ENCODE results near the gene PRR16. TPM values are rescaled to one million over a fixed set of nuclear protein-coding genes. Genes with fewer than 3 reads are reported as not detected.
A peak's percentile ranks its signal among the peaks of the same experiment; 100 is the strongest.

Gene PRR16
- total RNA-seq, 1 experiment from 2014 or later, result 5.0 TPM

GRCh38 chr5:120631611-120632010 is 167.5 kb downstream of the PRR16 start:
- ChIA-PET CTCF (no interaction called here), POLR2A (ENCODE audit: unreplicated experiment) (no interaction called here)

DNA sequence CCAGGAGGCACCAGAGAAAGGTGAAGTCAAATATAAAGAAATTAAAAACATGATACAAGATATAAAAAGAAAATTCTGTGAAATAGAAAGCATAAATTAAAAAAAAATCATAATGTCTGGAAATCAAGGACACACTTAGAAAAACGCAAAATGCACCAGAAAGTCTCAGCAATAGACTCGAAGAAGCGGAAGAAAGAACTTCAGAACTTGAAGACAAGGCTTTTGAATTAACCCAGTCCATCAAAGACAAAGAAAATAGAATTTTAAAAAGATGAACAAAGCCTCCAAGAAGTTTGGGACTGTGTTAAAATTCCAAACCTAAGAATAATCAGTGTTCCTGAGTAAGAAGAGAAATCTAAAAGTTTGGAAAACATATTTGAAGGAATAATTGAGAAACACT is 168.3 kb downstream of the PRR16 start:
- Histone ChIP-seq H3K36me3 (ENCODE audit: low read depth) (no peaks in the 10 kb centered on the region), H3F3A (ENCODE audit: insufficient read depth, low read depth) (no peaks in the 10 kb centered on the region), H3K79me2 (ENCODE audit: low read depth) (no peaks in the 10 kb centered on the region), H3K27me3 (ENCODE audit: insufficient read depth, low read depth) (no peaks in the 10 kb centered on the region), H3K4me1 (replicated peaks; ENCODE audit: insufficient read depth) (no peaks in the 10 kb centered on the region), H3K27ac (no peak overlapping the region), H2AFZ (no peak overlapping the region), H3K4me2 (no peak overlapping the region), H3K4me3 (no peak overlapping the region), H3K9me2 (ENCODE audit: insufficient read depth) (no peaks in the 10 kb centered on the region), H3K9me3 (ENCODE audit: insufficient read depth, low read depth) (no peaks in the 10 kb centered on the region), H4K20me1 (ENCODE audit: insufficient read depth) (no peaks in the 10 kb centered on the region)
- TF ChIP-seq CTCF (conservative IDR thresholded peaks at IDR 0.05) (no peak), EZH2 (IDR thresholded peaks at IDR 0.05; ENCODE audit: low read depth) (no peak)
- intact Hi-C loops (cut with micrococcal nuclease; ENCODE audit: unreplicated experiment), result no loop called here
- no TSS peak for BruUV-seq (replicated peaks)
- CTCF ChIA-PET, result no interaction called here
- no peak for DNase-seq
- POLR2A ChIA-PET (ENCODE audit: unreplicated experiment), result no interaction called here

More at GRCh38 chr5:120631611-120632010, 167.5 kb downstream of the PRR16 start:
- Histone ChIP-seq H3K27ac (no peak overlapping the region), H3K4me2 (no peak overlapping the region), H2AFZ (no peak overlapping the region), H3K79me2 (ENCODE audit: low read depth) (no peaks in the 10 kb centered on the region), H3K27me3 (ENCODE audit: insufficient read depth, low read depth) (no peaks in the 10 kb centered on the region), H3K36me3 (ENCODE audit: low read depth) (no peaks in the 10 kb centered on the region), H3K4me3 (no peak overlapping the region), H3K9me2 (ENCODE audit: insufficient read depth) (no peaks in the 10 kb centered on the region), H4K20me1 (ENCODE audit: insufficient read depth) (no peaks in the 10 kb centered on the region), H3F3A (ENCODE audit: insufficient read depth, low read depth) (no peaks in the 10 kb centered on the region), H3K9me3 (ENCODE audit: insufficient read depth, low read depth) (no peaks in the 10 kb centered on the region), H3K4me1 (replicated peaks; ENCODE audit: insufficient read depth) (no peaks in the 10 kb centered on the region)
- intact Hi-C loops (cut with micrococcal nuclease; ENCODE audit: unreplicated experiment), result no loop called here
- TF ChIP-seq EZH2 (IDR thresholded peaks at IDR 0.05; ENCODE audit: low read depth), result no peak
- no peak for TF ChIP-seq CTCF (conservative IDR thresholded peaks at IDR 0.05)
- no peak for DNase-seq
- BruUV-seq (replicated peaks), result no TSS peak

GRCh38 chr5:120638449-120638848 is 174.3 kb downstream of the PRR16 start:
- no peaks in the 10 kb centered on the region for H3K9me3 ChIP-seq (ENCODE audit: insufficient read depth, low read depth)
- no peaks in the 10 kb centered on the region for H3F3A ChIP-seq (ENCODE audit: insufficient read depth, low read depth)
- no peak overlapping the region for H2AFZ ChIP-seq
- ChIA-PET POLR2A (ENCODE audit: unreplicated experiment) (no interaction called here), CTCF (no interaction called here)
- no TSS peak for BruUV-seq (replicated peaks)
- no peaks in the 10 kb centered on the region for H3K9me2 ChIP-seq (ENCODE audit: insufficient read depth)
- no peak for DNase-seq
- intact Hi-C loops (cut with micrococcal nuclease; ENCODE audit: unreplicated experiment), result no loop called here
- no peak overlapping the region for H3K4me2 ChIP-seq
- no peaks in the 10 kb centered on the region for H4K20me1 ChIP-seq (ENCODE audit: insufficient read depth)
- H3K27ac ChIP-seq, result no peak overlapping the region
- H3K36me3 ChIP-seq (ENCODE audit: low read depth), result no peaks in the 10 kb centered on the region
- H3K4me1 ChIP-seq (replicated peaks; ENCODE audit: insufficient read depth), result no peaks in the 10 kb centered on the region
- TF ChIP-seq EZH2 (IDR thresholded peaks at IDR 0.05; ENCODE audit: low read depth), result no peak
- no peaks in the 10 kb centered on the region for H3K27me3 ChIP-seq (ENCODE audit: insufficient read depth, low read depth)
- H3K79me2 ChIP-seq (ENCODE audit: low read depth), result no peaks in the 10 kb centered on the region
- H3K4me3 ChIP-seq, result no peak overlapping the region

DNA sequence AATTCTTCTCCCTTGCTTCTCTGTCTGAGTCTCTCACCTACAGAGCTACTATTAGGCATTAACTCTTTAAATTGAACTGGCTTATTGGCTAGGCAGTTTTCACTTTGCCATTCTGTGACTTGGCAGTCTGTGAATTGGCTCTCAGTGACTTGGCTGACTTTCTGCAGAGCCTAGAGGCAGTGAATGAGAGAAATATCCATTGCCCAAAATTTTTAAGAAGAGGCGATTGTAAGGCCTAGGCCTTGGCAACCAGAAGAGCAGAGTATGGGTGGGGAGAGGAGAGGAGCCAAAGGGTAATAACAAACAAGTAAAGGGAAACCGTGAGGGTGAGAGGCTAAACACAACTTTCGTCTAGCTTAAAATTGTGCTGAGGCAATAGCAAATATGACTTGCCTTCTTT is 176.7 kb downstream of the PRR16 start:
- TF ChIP-seq CTCF (conservative IDR thresholded peaks at IDR 0.05) (no peak), EZH2 (IDR thresholded peaks at IDR 0.05; ENCODE audit: low read depth) (no peak)
- Histone ChIP-seq H3K4me2 (no peak overlapping the region), H3K79me2 (ENCODE audit: low read depth) (no peaks in the 10 kb centered on the region), H3K9me2 (ENCODE audit: insufficient read depth) (no peaks in the 10 kb centered on the region), H3K4me1 (replicated peaks; ENCODE audit: insufficient read depth) (no peaks in the 10 kb centered on the region), H4K20me1 (ENCODE audit: insufficient read depth) (no peaks in the 10 kb centered on the region), H3F3A (ENCODE audit: insufficient read depth, low read depth) (no peaks in the 10 kb centered on the region), H3K27ac (no peak overlapping the region), H2AFZ (peak overlapping the region; percentile 62; the same call in 1 of the 2 replicates), H3K4me3 (no peak overlapping the region), H3K9me3 (ENCODE audit: insufficient read depth, low read depth) (no peaks in the 10 kb centered on the region), H3K36me3 (ENCODE audit: low read depth) (no peaks in the 10 kb centered on the region), H3K27me3 (ENCODE audit: insufficient read depth, low read depth) (no peaks in the 10 kb centered on the region)
- ChIA-PET POLR2A (ENCODE audit: unreplicated experiment) (no interaction called here), CTCF (no interaction called here)
- BruUV-seq (replicated peaks), result no TSS peak
- intact Hi-C loops (cut with micrococcal nuclease; ENCODE audit: unreplicated experiment), result loop anchor here (5.0 kb wide), 1 partner anchor 927 kb away; no protein-coding TSS in a partner anchor
- no peak for DNase-seq
